Liver (tissue), 3 donors: ENCODE results near the gene RAPH1.
"Not testable (repeated sequence)": the region's sequence is repeated elsewhere in the genome, so short reads cannot be mapped to it uniquely, and the experiment has no call there.

Source experiments
- RAD21 ChIP-seq, 2 donors: IDR thresholded peaks; 2 replicates each; pipeline ENCODE4 v1.6.1; 2016; ENCODE audit warnings: antibody characterized with exemption in 2 of 2, mild to moderate bottlenecking in 2 of 2
- YY1 ChIP-seq: IDR thresholded peaks from 2 replicates; pipeline ENCODE4 v1.6.1; 2016; ENCODE audit warnings: antibody characterized with exemption, mild to moderate bottlenecking
- TF ChIP-seq, protein P1 (sequence below): fragments of 150-350 bp; IDR thresholded peaks from 2 replicates; pipeline ENCODE4 v1.5.1; 2017; ENCODE audit warnings: improper control_type of control experiment, low read depth, low read length; ENCODE audit not compliant: missing input control
- TF ChIP-seq, protein P2 (sequence below): IDR thresholded peaks from 2 replicates; pipeline ENCODE4 v1.6.1; 2016; ENCODE audit warnings: antibody characterized with exemption, mild to moderate bottlenecking
- donor health status: healthy.
- donor health status: healthy.

- TF ChIP-seq, protein P1, sequence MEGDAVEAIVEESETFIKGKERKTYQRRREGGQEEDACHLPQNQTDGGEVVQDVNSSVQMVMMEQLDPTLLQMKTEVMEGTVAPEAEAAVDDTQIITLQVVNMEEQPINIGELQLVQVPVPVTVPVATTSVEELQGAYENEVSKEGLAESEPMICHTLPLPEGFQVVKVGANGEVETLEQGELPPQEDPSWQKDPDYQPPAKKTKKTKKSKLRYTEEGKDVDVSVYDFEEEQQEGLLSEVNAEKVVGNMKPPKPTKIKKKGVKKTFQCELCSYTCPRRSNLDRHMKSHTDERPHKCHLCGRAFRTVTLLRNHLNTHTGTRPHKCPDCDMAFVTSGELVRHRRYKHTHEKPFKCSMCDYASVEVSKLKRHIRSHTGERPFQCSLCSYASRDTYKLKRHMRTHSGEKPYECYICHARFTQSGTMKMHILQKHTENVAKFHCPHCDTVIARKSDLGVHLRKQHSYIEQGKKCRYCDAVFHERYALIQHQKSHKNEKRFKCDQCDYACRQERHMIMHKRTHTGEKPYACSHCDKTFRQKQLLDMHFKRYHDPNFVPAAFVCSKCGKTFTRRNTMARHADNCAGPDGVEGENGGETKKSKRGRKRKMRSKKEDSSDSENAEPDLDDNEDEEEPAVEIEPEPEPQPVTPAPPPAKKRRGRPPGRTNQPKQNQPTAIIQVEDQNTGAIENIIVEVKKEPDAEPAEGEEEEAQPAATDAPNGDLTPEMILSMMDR, result not testable (repeated sequence)
- TF ChIP-seq, protein P2, sequence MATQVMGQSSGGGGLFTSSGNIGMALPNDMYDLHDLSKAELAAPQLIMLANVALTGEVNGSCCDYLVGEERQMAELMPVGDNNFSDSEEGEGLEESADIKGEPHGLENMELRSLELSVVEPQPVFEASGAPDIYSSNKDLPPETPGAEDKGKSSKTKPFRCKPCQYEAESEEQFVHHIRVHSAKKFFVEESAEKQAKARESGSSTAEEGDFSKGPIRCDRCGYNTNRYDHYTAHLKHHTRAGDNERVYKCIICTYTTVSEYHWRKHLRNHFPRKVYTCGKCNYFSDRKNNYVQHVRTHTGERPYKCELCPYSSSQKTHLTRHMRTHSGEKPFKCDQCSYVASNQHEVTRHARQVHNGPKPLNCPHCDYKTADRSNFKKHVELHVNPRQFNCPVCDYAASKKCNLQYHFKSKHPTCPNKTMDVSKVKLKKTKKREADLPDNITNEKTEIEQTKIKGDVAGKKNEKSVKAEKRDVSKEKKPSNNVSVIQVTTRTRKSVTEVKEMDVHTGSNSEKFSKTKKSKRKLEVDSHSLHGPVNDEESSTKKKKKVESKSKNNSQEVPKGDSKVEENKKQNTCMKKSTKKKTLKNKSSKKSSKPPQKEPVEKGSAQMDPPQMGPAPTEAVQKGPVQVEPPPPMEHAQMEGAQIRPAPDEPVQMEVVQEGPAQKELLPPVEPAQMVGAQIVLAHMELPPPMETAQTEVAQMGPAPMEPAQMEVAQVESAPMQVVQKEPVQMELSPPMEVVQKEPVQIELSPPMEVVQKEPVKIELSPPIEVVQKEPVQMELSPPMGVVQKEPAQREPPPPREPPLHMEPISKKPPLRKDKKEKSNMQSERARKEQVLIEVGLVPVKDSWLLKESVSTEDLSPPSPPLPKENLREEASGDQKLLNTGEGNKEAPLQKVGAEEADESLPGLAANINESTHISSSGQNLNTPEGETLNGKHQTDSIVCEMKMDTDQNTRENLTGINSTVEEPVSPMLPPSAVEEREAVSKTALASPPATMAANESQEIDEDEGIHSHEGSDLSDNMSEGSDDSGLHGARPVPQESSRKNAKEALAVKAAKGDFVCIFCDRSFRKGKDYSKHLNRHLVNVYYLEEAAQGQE, result not testable (repeated sequence)
- not testable (repeated sequence) for TF ChIP-seq RAD21 (IDR thresholded peaks at IDR 0.05); YY1
Observed at GRCh38 chr2:203372706-203373105, 162.4 kb downstream of the RAPH1 start.
